Measurements from ENCODE around the gene GALNT18. TPM values are rescaled to one million over a fixed set of nuclear protein-coding genes. Genes with fewer than 3 reads are reported as not detected.

Gene GALNT18
- total RNA-seq, 2 donors from 2014 or later: 2.4 to 2.5 TPM

GRCh38 chr11:11598243-11598642 lies 23.6 kb downstream of the GALNT18 start:
- Mint-ChIP-seq H3K36me3 (ENCODE audit: insufficient read depth in 2 of 2) (no peaks in the 10 kb centered on the region), H3K27me3 (ENCODE audit: low read depth) (peaks cover 7% of the 10 kb centered on the region), H3K27ac (no peak overlapping the region), H3K9me3 (peaks cover 0 to 6% of the 10 kb centered on the region in 2 donors), H3K4me1 (ENCODE audit: low read depth) (no peaks in the 10 kb centered on the region), H3K4me3 (no peak overlapping the region)
- ATAC-seq (replicated peaks in 1 of 2): no peak
- no peak for DNase-seq

GRCh38 chr11:11594162-11594561 lies 27.6 kb downstream of the GALNT18 start:
- ATAC-seq (replicated peaks in 1 of 2) (no peak), DNase-seq (no peak)
- H3K27me3 Mint-ChIP-seq (ENCODE audit: low read depth): peaks cover 7% of the 10 kb centered on the region
- H3K27ac Mint-ChIP-seq: no peak overlapping the region
- H3K4me1 Mint-ChIP-seq (ENCODE audit: low read depth): no peaks in the 10 kb centered on the region
- H3K9me3 Mint-ChIP-seq: no peaks in the 10 kb centered on the region
- H3K36me3 Mint-ChIP-seq (ENCODE audit: insufficient read depth in 2 of 2): no peaks in the 10 kb centered on the region
- H3K4me3 Mint-ChIP-seq: no peak overlapping the region

DNA sequence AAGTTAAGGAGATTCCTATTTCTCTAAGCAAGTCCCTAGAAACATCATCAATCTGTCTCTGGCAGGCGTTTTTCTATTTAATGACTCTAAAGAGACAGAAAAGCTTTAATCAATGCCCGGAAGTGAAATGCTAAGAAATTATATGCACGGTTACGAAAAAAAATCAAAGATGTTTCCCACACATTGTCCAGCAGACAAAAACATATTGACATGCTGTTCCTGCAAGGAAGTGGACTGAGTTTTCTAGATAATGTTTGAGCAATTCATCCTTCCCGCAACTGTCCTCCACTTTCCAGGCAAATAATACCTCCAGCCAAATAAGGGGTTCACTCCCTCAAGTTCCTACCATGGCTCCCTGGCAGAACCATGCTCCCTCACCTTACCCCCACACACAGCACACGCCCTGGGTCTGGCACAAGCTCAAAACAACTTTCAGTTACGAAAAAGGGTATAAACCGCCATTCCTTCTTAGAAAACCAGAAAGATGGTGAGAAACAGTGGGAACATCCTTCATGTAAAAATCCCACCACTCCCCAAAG lies 29.6 kb downstream of the GALNT18 start:
- no peaks in the 10 kb centered on the region for H3K9me3 Mint-ChIP-seq
- H3K27me3 Mint-ChIP-seq (ENCODE audit: low read depth): peaks cover 7% of the 10 kb centered on the region
- no peak overlapping the region for H3K4me3 Mint-ChIP-seq
- H3K27ac Mint-ChIP-seq: no peak overlapping the region
- no peaks in the 10 kb centered on the region for H3K4me1 Mint-ChIP-seq (ENCODE audit: low read depth)
- ATAC-seq (replicated peaks in 1 of 2): no peak
- no peaks in the 10 kb centered on the region for H3K36me3 Mint-ChIP-seq (ENCODE audit: insufficient read depth in 2 of 2)
- DNase-seq: no peak

DNA sequence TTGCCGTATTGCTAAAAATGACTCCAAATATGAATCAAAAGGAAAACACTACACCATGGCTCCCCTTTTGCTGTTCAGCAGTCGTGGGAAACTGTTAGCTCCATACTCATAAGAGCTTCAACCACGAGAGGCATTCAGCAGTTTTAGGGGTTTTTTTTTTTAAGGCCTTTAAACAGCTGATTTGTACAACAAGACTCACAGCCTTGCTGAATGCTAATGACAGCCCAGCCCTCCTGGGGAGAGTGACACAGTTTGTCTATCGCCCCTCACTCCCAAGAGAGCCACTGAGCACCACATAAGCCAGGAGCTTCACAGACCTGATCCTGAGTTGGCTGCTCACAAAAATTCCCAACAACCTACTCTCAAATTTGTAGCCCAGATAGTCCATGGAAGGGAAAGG lies 32.4 kb downstream of the GALNT18 start:
- H3K4me1 Mint-ChIP-seq (ENCODE audit: low read depth): no peaks in the 10 kb centered on the region
- peaks cover 6% of the 10 kb centered on the region for H3K27me3 Mint-ChIP-seq (ENCODE audit: low read depth)
- H3K4me3 Mint-ChIP-seq: no peak overlapping the region
- H3K36me3 Mint-ChIP-seq (ENCODE audit: insufficient read depth in 2 of 2): no peaks in the 10 kb centered on the region
- DNase-seq (no peak), ATAC-seq (replicated peaks in 1 of 2) (no peak)
- no peak overlapping the region for H3K27ac Mint-ChIP-seq
- H3K9me3 Mint-ChIP-seq: no peaks in the 10 kb centered on the region

- H3K9me3 Mint-ChIP-seq: no peaks in the 10 kb centered on the region
- ATAC-seq (replicated peaks in 1 of 2): no peak
- no peak for DNase-seq
- no peak overlapping the region for H3K4me3 Mint-ChIP-seq
- H3K36me3 Mint-ChIP-seq (ENCODE audit: insufficient read depth in 2 of 2): no peaks in the 10 kb centered on the region
- no peak overlapping the region for H3K27ac Mint-ChIP-seq
- no peaks in the 10 kb centered on the region for H3K4me1 Mint-ChIP-seq (ENCODE audit: low read depth)
- peaks cover 6% of the 10 kb centered on the region for H3K27me3 Mint-ChIP-seq (ENCODE audit: low read depth)
These were observed 32.9 kb downstream of the GALNT18 start for GRCh38 chr11:11588891-11589290.

DNA sequence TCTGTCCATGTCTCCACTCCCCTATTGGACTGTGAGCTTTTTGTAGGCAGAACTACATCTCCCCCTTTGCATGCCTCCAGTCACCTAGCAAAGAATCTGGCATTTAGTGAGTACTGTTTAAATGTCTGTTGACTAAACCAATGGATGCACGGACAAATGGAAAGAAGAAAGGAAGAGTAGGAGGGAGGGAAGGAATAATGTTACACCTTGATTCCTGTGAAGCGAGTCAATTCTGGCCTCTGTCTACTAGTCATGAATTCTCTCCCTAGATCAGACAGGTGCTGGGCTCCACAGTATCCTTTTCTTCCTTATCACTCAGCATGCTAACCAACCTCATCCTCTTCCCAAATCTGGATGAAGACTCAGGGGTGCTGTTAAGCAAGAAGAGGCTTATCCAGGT lies 33.6 kb downstream of the GALNT18 start:
- ATAC-seq (replicated peaks in 1 of 2): no peak
- H3K4me1 Mint-ChIP-seq (ENCODE audit: low read depth): no peaks in the 10 kb centered on the region
- H3K36me3 Mint-ChIP-seq (ENCODE audit: insufficient read depth in 2 of 2): no peaks in the 10 kb centered on the region

DNA sequence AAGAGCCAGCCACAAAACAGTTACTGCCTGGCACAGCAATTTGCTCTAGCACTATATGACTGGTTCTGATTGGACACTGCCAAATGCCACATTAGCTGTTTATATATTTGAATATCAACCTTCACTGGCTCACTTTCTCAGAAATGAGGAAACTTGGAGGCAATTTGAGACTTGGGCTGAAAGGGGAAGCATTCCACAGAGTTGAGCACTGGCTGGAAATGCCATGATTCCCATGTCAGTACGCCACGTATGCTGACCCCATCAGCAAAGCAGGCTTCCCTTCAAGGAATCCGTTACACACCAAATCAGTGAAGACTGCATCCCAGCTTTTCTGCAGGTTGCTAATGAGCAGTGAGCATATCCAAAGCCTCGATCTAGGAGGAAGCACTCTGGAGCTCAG lies 34.7 kb downstream of the GALNT18 start:
- Mint-ChIP-seq H3K4me1 (ENCODE audit: low read depth) (no peaks in the 10 kb centered on the region), H3K4me3 (no peak overlapping the region), H3K27me3 (ENCODE audit: low read depth) (peaks cover 19% of the 10 kb centered on the region), H3K36me3 (ENCODE audit: insufficient read depth in 2 of 2) (no peaks in the 10 kb centered on the region), H3K27ac (no peak overlapping the region), H3K9me3 (no peaks in the 10 kb centered on the region)
- ATAC-seq (replicated peaks in 1 of 2) (no peak), DNase-seq (no peak)

More for the DNA sequence above, 33.6 kb downstream of the GALNT18 start:
- no peak overlapping the region for H3K4me3 Mint-ChIP-seq
- H3K9me3 Mint-ChIP-seq: no peaks in the 10 kb centered on the region
- peaks cover 11% of the 10 kb centered on the region for H3K27me3 Mint-ChIP-seq (ENCODE audit: low read depth)
- DNase-seq: no peak
- no peak overlapping the region for H3K27ac Mint-ChIP-seq

GRCh38 chr11:11586465-11586864 lies 35.3 kb downstream of the GALNT18 start:
- H3K27ac Mint-ChIP-seq: no peak overlapping the region
- H3K4me3 Mint-ChIP-seq: no peak overlapping the region
- ATAC-seq (replicated peaks in 1 of 2) (no peak), DNase-seq (no peak)
- no peaks in the 10 kb centered on the region for H3K9me3 Mint-ChIP-seq
- no peaks in the 10 kb centered on the region for H3K36me3 Mint-ChIP-seq (ENCODE audit: insufficient read depth in 2 of 2)
- H3K27me3 Mint-ChIP-seq (ENCODE audit: low read depth): peaks cover 25% of the 10 kb centered on the region
- H3K4me1 Mint-ChIP-seq (ENCODE audit: low read depth): no peaks in the 10 kb centered on the region

DNA sequence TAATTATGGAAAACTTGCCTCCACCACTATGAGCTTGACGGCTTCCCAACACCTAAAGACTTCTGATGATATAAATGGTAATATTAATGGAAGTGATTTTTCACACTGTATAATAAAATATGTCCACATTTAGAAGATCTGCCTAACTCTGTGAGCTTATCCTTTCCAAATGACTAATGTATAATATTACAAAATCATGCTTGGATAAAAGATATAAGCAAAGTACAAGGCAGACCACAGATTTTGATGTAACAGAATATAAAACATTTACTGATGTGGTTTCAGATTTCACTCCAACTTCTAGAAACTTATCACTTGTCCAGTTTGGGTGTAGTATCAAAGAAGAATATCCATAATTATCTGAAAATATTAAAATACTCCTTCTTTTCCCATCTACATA lies 36.9 kb downstream of the GALNT18 start:
- peaks cover 25% of the 10 kb centered on the region for H3K27me3 Mint-ChIP-seq (ENCODE audit: low read depth)
- no peaks in the 10 kb centered on the region for H3K4me1 Mint-ChIP-seq (ENCODE audit: low read depth)
- ATAC-seq (replicated peaks in 1 of 2): no peak
- no peaks in the 10 kb centered on the region for H3K9me3 Mint-ChIP-seq
- no peak overlapping the region for H3K4me3 Mint-ChIP-seq
- DNase-seq: no peak
- H3K27ac Mint-ChIP-seq: no peak overlapping the region
- no peaks in the 10 kb centered on the region for H3K36me3 Mint-ChIP-seq (ENCODE audit: insufficient read depth in 2 of 2)

GRCh38 chr11:11584530-11584810 lies 37.3 kb downstream of the GALNT18 start:
- no peak overlapping the region for H3K4me3 Mint-ChIP-seq
- no peaks in the 10 kb centered on the region for H3K36me3 Mint-ChIP-seq (ENCODE audit: insufficient read depth in 2 of 2)
- no peak overlapping the region for H3K27ac Mint-ChIP-seq
- H3K27me3 Mint-ChIP-seq (ENCODE audit: low read depth): peaks cover 25% of the 10 kb centered on the region
- DNase-seq (no peak), ATAC-seq (replicated peaks in 1 of 2) (no peak)
- H3K4me1 Mint-ChIP-seq (ENCODE audit: low read depth): no peaks in the 10 kb centered on the region
- H3K9me3 Mint-ChIP-seq: no peaks in the 10 kb centered on the region

- Mint-ChIP-seq H3K4me3 (no peak overlapping the region), H3K27me3 (ENCODE audit: low read depth) (peaks cover 25% of the 10 kb centered on the region), H3K36me3 (ENCODE audit: insufficient read depth in 2 of 2) (no peaks in the 10 kb centered on the region), H3K9me3 (no peaks in the 10 kb centered on the region), H3K4me1 (ENCODE audit: low read depth) (no peaks in the 10 kb centered on the region), H3K27ac (no peak overlapping the region)
- DNase-seq (no peak), ATAC-seq (replicated peaks in 1 of 2) (no peak)
These were observed 37.8 kb downstream of the GALNT18 start for GRCh38 chr11:11583801-11584529.

- Mint-ChIP-seq H3K36me3 (ENCODE audit: insufficient read depth in 2 of 2) (no peaks in the 10 kb centered on the region), H3K4me3 (no peak overlapping the region), H3K4me1 (ENCODE audit: low read depth) (no peaks in the 10 kb centered on the region), H3K9me3 (no peaks in the 10 kb centered on the region), H3K27me3 (ENCODE audit: low read depth) (peaks cover 25% of the 10 kb centered on the region), H3K27ac (no peak overlapping the region)
- ATAC-seq (replicated peaks in 1 of 2) (no peak), DNase-seq (no peak)
These were observed 39.6 kb downstream of the GALNT18 start for GRCh38 chr11:11582011-11582701.

GRCh38 chr11:11581481-11581880 lies 40.3 kb downstream of the GALNT18 start:
- Mint-ChIP-seq H3K9me3 (no peaks in the 10 kb centered on the region), H3K4me1 (ENCODE audit: low read depth) (no peaks in the 10 kb centered on the region), H3K27me3 (ENCODE audit: low read depth) (peaks cover 25% of the 10 kb centered on the region), H3K27ac (no peak overlapping the region), H3K4me3 (no peak overlapping the region), H3K36me3 (ENCODE audit: insufficient read depth in 2 of 2) (no peaks in the 10 kb centered on the region)
- ATAC-seq (replicated peaks in 1 of 2): no peak
- DNase-seq: no peak

Data from activated T-cell treated with anti-CD3 and anti-CD28 coated beads, Interleukin-2, amount 50 U/mL, for 72 hours (primary cell).